Mesodermal cell (in vitro differentiated cells): ENCODE results near the gene ARHGEF17.

Source experiments
- H3K27ac ChIP-seq: 2 replicates; pipeline ENCODE4 v1.7.0; 2013; ENCODE audit warnings: mild to moderate bottlenecking, low read depth, low read length, moderate library complexity; ENCODE audit not compliant: severe bottlenecking
- H3K36me3 ChIP-seq: 2 replicates; pipeline ENCODE4 v1.7.1; 2013; ENCODE audit warnings: mild to moderate bottlenecking, low read length, moderate library complexity; ENCODE audit not compliant: control insufficient read depth, insufficient read depth
- H3K4me1 ChIP-seq: one replicate; pipeline ENCODE4 v1.7.1; 2013; ENCODE audit warnings: mild to moderate bottlenecking, low read length; ENCODE audit not compliant: insufficient read depth, control insufficient read depth, poor library complexity, severe bottlenecking
- H3K4me3 ChIP-seq: 2 replicates; pipeline ENCODE4 v1.7.0; 2013; ENCODE audit warnings: low read length, control low read depth, mild to moderate bottlenecking; ENCODE audit not compliant: insufficient read depth, poor library complexity, severe bottlenecking; ENCODE audit errors: extremely low read depth
- H3K9me3 ChIP-seq: 2 replicates; pipeline ENCODE4 v1.7.1; 2013; ENCODE audit warnings: mild to moderate bottlenecking, low read length, moderate library complexity; ENCODE audit not compliant: control insufficient read depth
- WGBS, 2 experiments: methylation state at CpG; one replicate each; pipeline ENCODE4 v1.1.5; 2013; ENCODE audit warnings: missing lambda C conversion rate in 2 of 2; ENCODE audit not compliant: insufficient coverage in 2 of 2; 5-methylcytosine and 5-hydroxymethylcytosine counted together

The ARHGEF17 gene

GRCh38 chr11:73374151-73374550 lies 66.1 kb downstream of the ARHGEF17 start:
- H3K36me3 ChIP-seq = no peaks in the 10 kb centered on the region
- H3K9me3 ChIP-seq = no peaks in the 10 kb centered on the region
- H3K27ac ChIP-seq = no peak overlapping the region
- WGBS, 2 experiments = 89 to 100% methylated on average over 2 to 3 of the region's 4 CpGs
- no peak overlapping the region for H3K4me3 ChIP-seq
- H3K4me1 ChIP-seq = peaks cover 21% of the 10 kb centered on the region

DNA sequence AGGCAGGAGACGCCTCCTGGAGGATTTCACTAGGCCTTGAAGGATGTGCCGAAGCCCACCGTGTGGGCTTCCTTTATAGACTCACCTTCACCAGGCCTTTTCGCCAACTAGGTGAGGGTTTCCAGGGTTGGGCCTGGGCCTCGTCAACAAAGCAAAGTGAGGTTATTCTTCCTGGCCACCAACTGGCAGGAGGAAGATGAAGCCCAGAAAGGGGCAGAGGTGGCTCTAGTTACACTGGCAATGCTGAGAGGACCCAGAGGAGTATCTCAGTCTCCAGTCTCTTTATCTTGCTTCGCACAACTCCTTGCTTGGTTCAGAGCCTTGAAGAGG lies 67.7 kb downstream of the ARHGEF17 start:
- no peaks in the 10 kb centered on the region for H3K36me3 ChIP-seq
- peaks cover 23% of the 10 kb centered on the region for H3K4me1 ChIP-seq
- no peak overlapping the region for H3K4me3 ChIP-seq
- peak overlapping the region; percentile 13 for H3K27ac ChIP-seq
- whole genome bisulfite sequencing, 2 experiments = 64 to 71% methylated on average over 3 to 4 of the region's 6 CpGs
- no peaks in the 10 kb centered on the region for H3K9me3 ChIP-seq

DNA sequence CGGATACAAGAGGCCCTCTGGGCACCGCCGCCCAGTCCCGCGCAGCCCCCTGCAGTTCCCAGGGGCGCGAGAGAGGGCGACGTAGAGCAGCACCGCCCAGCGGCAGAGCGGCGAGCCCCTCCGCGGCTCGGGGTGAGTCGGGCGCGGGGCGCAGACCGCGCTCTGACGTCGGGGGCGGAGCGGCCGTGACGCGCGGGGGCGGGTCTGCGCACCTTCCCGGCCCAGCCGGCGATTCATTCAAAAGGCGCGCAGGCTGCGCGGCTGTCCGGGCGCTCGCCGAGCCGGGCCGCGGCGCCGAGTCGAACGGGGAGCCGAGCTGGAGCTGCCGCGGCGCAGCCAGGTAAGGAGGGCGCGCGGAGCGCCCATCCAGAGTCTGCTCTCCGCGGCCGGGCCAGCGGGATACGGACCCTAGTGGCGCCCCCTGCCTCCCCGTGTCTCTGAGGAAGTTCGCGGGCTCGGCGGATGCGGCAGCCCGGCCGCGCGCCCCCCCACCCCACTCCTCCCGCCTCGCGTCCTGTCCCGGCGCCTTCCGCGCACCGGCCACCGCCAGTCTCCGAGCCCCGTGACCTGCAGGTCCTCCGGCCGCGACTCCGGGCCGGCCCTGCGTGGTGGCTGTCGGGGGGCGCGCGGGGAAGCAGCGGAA lies 68.2 kb downstream of the ARHGEF17 start, which contains the start of gene RELT:
RELT (plus strand) TSS at position 240 of the 643 bp plus-strand sequence. CDS start 12,738 bp downstream, outside the sequence.
- Histone ChIP-seq H3K4me1 (peaks cover 23% of the 10 kb centered on the region), H3K36me3 (no peaks in the 10 kb centered on the region), H3K9me3 (no peaks in the 10 kb centered on the region), H3K4me3 (peak within 1 kb of the TSS; percentile 70), H3K27ac (peak within 1 kb of the TSS; percentile 67)
- 1% methylated on average over 60 to 74 of the region's 96 CpGs for WGBS, 2 experiments

DNA sequence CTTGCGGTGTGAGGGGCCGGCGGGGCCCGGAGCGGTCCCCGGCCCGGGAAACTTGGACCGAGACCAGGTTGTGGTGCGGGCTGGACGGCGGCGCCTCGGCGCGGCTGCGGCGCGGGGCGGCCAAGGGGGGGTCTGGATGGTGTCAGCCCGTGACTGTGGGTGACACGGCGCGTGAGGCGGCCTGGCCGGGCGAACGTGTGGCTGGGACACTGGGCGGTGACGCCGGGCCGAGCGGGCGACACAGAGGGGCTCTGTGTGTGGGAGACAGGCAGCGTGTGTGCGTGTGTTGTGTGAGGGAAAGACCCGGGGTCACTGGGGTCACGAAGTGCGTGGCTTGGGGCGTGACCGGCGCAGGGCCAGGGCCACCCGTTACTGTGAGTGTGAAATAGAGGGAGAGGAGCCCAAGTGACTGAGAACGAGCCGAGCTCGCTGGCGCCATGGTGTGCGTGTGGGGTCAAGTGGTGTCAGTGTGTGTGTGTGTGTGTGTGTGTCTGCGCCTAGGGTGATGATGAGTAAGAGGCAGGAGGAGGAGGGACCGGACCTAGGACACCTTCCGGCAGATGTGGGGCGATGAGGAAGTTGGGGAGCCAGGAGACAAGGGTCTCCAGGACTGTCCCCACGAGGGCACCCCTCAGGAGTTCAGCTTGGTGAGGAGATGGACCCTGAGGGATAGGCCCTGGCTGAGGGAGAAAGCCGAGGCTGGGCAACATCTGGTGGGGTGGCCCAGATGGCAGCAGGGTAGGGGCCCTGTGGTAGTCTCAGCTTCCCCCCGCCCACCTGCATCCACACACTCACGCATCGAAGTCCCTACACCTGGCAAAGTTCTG lies 68.9 kb downstream of the ARHGEF17 start:
- Histone ChIP-seq H3K4me1 (peaks cover 21% of the 10 kb centered on the region), H3K27ac (peak overlapping the region; percentile 67), H3K9me3 (no peaks in the 10 kb centered on the region), H3K36me3 (no peaks in the 10 kb centered on the region), H3K4me3 (peak overlapping the region; percentile 70)
- 7 to 8% methylated on average over 31 to 44 of the region's 56 CpGs for WGBS, 2 experiments

- H3K27ac ChIP-seq = no peak overlapping the region
Observed at GRCh38 chr11:73379189-73379880, 71.3 kb downstream of the ARHGEF17 start.

DNA sequence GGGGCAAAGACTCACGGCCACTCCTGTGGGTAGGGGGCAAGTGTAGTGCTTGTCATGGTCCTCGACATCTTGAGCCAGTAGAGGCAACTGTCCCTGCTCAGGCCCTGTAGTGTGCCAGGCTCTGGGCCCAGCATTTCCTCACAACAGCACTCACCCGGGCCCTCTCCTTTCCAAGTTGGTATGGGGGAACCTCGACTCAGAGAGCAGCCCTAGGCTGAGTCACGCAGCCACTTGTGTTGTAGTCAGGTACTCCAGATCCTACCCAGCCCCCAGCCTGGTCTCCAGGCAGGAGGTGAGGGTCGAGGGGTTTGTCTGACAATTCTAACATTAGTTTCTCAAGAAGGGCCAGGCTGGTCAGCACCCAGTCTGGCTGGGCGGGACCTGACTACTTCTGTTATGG lies 72.3 kb downstream of the ARHGEF17 start:
- Histone ChIP-seq H3K9me3 (no peaks in the 10 kb centered on the region), H3K36me3 (peaks cover 3% of the 10 kb centered on the region), H3K4me1 (peaks cover 25% of the 10 kb centered on the region), H3K27ac (no peak overlapping the region), H3K4me3 (no peak overlapping the region)
- WGBS, 2 experiments = 86 to 100% methylated on average over 3 to 5 of the region's 7 CpGs

More at GRCh38 chr11:73379189-73379880, 71.3 kb downstream of the ARHGEF17 start:
- Histone ChIP-seq H3K36me3 (no peaks in the 10 kb centered on the region), H3K9me3 (no peaks in the 10 kb centered on the region), H3K4me3 (no peak overlapping the region), H3K4me1 (peaks cover 19% of the 10 kb centered on the region)
- WGBS, 2 experiments = 92 to 95% methylated on average over 7 to 10 of the region's 10 CpGs

- Histone ChIP-seq H3K27ac (no peak overlapping the region), H3K36me3 (peaks cover 3% of the 10 kb centered on the region), H3K4me3 (no peak overlapping the region), H3K4me1 (peaks cover 28% of the 10 kb centered on the region), H3K9me3 (no peaks in the 10 kb centered on the region)
- 84 to 88% methylated on average over 3 of the region's 4 CpGs for WGBS, 2 experiments
Observed at GRCh38 chr11:73380897-73381410, 72.9 kb downstream of the ARHGEF17 start.

- 95 to 98% methylated on average over 6 of the region's 6 CpGs for WGBS, 2 experiments
- H3K4me1 ChIP-seq = peaks cover 34% of the 10 kb centered on the region
- H3K4me3 ChIP-seq = no peak overlapping the region
- H3K9me3 ChIP-seq = no peaks in the 10 kb centered on the region
- no peak overlapping the region for H3K27ac ChIP-seq
- peaks cover 3% of the 10 kb centered on the region for H3K36me3 ChIP-seq
Observed at GRCh38 chr11:73381589-73381988, 73.5 kb downstream of the ARHGEF17 start.

- 97 to 100% methylated on average over 3 to 4 of the region's 7 CpGs for WGBS, 2 experiments
- peaks cover 3% of the 10 kb centered on the region for H3K36me3 ChIP-seq
- peaks cover 37% of the 10 kb centered on the region for H3K4me1 ChIP-seq
- H3K9me3 ChIP-seq = no peaks in the 10 kb centered on the region
- H3K27ac ChIP-seq = no peak overlapping the region
- no peak overlapping the region for H3K4me3 ChIP-seq
Observed at GRCh38 chr11:73382183-73382582, 74.1 kb downstream of the ARHGEF17 start.

DNA sequence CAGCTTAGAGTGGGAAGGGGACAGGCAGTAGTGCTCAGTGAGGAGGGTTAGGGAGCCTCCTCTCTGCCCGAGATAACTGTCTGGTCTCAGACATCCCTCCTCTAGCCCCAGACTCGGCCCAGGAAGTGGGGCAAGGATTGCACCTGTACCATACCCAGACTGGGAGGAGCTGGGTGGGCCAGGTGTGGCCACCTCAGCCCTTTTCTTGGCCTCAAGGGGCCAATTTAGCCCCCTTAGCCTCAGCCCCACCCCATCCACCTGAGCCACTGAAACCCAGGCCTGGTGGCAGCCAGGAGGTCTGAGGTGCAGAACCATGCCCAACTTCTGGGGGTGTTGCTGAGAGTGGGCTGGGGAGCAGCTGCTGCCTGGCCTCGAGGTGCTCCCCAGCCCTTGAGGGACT lies 74.7 kb downstream of the ARHGEF17 start:
- Histone ChIP-seq H3K4me3 (no peak overlapping the region), H3K27ac (no peak overlapping the region), H3K4me1 (peaks cover 38% of the 10 kb centered on the region), H3K36me3 (peaks cover 3% of the 10 kb centered on the region), H3K9me3 (no peaks in the 10 kb centered on the region)
- 96% methylated on average over 2 of the region's 3 CpGs; no CpG with 5 or more reads in 1 of the 2 experiments for WGBS, 2 experiments
